ENCODE measurements around the gene LRP5. TPM values are rescaled to one million over a fixed set of nuclear protein-coding genes. Genes with fewer than 3 reads are reported as not detected.
"Not testable (repeated sequence)": the region's sequence is repeated elsewhere in the genome, so short reads cannot be mapped to it uniquely, and the experiment has no call there.

Gene LRP5
- total RNA-seq, 1 donor from 2014 or later, result 12.5 TPM

DNA sequence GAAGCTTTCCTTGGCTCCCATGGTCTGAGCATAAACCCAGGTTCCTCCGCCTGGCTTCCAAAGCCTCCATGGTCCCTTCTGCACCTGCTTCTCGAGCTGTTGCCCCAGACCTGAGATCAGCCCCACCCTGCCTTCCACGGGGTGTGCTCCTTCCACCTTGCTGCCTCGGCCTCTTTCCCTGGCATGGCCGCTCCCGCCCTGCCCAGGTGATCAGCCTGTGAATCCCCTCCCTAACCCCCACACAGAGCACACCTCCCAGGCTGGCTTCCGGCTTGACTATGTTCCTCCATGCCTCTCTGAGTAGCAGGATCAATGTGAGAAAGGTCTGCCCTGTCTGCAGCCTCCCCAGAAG lies 145.5 kb downstream of the LRP5 start:
- intact Hi-C loops (cut with micrococcal nuclease), result no loop called here

DNA sequence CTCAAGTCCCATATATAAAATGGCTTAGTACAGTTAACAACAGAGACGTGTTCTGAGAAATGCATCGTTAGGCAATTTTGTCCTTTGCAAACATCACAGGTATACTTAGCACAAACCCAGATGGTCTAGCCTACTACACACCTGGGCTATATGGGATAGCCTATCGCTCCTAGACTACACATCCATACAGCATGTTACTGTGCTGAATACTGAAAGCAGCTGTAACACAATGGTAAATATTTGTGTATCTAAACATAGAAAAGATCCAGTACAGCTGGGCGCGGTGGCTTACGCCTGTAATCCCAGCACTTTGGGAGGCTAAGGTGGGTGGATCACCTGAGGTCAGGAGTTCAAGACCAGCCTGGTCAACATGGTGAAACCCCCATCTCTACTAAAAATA lies 145.9 kb downstream of the LRP5 start:
- intact Hi-C loops (cut with micrococcal nuclease), result not testable (repeated sequence)

DNA sequence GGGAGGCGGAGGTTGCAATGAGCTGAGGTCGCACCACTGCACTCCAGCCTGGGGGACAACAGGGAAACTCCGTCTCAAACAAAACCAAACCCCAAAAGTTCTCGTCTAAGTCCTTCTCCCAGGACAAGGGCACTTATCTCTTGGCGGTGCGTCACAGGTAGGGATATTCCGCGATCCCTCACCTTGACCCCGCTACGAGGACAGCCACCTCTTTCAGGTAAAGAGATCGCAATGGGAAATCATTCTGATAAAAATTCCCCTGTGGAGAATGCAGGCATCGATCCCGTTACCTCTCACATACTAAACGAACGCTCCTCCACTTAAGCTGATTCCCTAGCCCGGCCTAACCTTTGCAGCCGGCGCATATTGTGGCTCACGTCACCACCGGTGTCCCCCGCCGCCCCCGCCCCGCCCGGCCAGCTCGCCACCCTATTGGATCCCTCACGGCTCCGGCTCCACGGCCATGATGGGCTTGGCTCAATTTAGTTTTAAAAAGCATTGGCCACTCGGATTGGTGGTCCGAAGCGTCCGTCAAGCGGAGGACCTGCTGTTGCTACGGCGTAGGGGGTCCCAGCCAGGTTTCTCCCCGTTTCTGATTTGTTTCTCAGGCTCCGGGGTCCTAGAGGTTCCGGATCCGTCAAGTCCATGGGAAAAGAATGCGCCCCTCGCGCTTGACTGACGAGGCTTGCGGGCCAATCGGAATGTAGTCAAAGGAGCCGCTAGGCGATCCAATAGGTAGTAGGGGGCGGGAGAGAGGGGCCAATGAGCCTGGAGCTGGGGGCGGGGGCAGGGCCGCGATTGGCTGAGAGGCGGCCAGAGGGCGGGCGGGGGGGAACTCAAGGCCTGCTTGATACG lies 147.7 kb downstream of the LRP5 start:
- intact Hi-C loops (cut with micrococcal nuclease), result loop anchor here (1.0 to 10.0 kb wide), 5 partner anchors 188 to 587 kb away; partner anchors contain the start of genes NDUFS8, TESMIN and TPCN2

DNA sequence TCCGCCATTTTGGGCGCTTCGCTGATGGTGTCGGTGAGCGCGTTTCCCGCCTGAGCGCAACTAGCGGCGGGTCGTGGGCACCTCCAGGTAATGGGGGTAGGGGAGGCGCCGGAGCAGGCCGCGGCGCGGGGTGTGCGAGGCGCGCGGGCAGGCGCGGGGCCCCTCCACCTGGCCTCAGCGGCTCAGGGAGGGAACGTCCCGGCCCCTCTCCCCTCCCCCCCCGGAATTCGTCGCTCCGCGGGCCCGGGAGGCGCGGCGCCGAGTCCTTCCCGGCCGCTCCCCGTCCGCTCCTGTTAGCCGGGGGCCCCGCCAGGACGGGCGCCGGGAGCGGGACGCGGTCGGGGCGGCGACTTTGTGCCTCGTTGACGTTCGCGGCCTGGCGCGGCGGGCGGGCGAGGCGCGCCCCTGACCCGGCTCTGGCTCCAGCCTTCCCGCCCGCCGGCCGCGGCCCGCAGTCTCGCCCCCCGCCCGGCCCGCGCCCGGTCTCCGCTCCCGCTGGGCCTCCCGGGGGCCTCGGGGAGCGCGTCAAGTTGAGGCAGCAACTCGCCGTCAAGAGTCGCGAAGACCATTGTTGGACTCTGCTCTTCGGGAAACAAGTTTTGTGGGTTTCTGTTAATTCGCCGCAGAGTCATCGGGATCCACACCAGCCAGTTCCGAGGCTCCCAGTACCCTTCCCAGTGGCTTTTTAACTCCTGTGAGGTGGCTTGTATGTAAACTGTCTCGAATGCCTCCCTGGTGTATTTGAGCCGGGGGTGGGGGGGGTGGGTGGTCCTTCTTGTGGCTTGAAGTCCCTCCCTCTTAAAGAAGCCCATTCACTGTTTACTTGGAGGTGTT lies 148.6 kb downstream of the LRP5 start, which contains the start of gene PPP6R3:
Gene PPP6R3 (plus strand): TSS at position 12 of the 834 bp plus-strand sequence. CDS start 76,913 bp downstream, outside the sequence.
- intact Hi-C loops (cut with micrococcal nuclease), result loop anchor here (1.0 to 10.0 kb wide), 5 partner anchors 189 to 586 kb away; partner anchors contain the start of genes NDUFS8, TESMIN and TPCN2

DNA sequence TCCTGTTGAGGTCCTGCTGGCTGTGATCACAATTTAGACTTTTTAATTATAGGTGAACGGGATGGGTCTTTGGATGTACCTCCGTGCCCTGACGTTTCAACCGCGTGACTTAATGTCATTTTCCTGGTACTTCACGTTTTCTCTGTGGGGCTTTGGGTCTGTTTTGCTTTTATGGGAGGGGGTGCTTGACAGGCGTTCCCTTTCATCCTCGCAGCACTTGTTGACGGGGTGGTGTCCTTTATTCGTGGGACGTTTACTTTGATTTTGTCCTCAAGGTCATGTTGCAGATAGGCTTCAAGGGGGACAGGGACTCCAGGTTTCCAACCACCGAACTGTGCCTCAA lies 149.2 kb downstream of the LRP5 start:
- intact Hi-C loops (cut with micrococcal nuclease), result loop anchor here (2.0 to 10.0 kb wide), 3 partner anchors 293 to 586 kb away; partner anchors contain the start of genes TESMIN and TPCN2

DNA sequence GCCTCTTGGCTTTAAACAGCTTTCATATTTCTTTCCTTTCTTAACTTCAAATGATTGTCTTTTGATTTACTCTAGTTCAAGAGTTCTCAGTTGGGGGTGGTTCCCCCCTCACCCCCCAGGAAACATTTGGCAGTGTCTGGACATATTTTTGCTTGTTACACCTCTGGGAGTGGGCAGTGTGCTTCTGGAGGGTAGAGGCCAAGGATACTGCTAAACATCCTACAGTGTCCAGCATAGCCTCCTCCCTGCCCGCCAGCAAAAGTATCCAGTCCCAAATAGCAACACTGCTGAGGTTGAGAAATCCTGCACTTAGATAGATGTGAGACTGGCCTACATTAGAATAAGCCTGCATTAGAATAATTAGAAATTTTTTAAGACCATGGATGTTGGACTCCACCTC lies 151.3 kb downstream of the LRP5 start:
- intact Hi-C loops (cut with micrococcal nuclease), result loop anchor here (5.0 to 10.0 kb wide), 2 partner anchors 291 to 584 kb away; partner anchors contain the start of genes TESMIN and TPCN2

DNA sequence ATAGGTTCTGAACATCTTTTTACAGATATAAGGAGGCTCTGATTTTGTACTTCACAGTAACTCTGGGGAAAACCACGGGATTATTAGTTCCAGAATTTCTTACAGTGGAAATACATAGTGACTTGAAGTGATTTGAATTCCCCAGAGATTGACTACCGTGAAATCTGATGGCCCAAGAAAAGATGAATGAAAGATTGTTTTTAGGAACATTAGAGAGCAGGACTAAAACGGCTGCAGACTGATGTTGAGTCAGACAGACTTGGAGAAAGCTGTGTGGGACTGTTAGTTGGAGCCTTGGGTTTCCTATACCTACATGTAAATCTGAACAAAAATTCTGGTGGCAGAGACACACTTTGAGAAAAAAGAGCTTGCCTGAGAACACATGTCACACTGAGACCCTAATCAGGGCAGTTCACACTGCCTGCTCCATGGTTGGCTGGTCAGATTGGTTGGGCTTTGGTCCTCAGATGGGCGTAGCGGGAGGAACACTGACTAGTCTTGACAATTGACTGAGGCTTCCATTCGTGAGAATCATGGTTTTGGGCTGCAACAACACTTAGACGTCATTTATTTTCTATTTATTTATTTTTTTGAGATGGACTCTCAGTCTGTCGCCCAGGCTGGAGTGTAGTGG lies 154.9 kb downstream of the LRP5 start:
- intact Hi-C loops (cut with micrococcal nuclease), result loop anchor here (10.0 kb wide), 1 partner anchor 287 kb away; the partner anchor contains the start of gene TESMIN

DNA sequence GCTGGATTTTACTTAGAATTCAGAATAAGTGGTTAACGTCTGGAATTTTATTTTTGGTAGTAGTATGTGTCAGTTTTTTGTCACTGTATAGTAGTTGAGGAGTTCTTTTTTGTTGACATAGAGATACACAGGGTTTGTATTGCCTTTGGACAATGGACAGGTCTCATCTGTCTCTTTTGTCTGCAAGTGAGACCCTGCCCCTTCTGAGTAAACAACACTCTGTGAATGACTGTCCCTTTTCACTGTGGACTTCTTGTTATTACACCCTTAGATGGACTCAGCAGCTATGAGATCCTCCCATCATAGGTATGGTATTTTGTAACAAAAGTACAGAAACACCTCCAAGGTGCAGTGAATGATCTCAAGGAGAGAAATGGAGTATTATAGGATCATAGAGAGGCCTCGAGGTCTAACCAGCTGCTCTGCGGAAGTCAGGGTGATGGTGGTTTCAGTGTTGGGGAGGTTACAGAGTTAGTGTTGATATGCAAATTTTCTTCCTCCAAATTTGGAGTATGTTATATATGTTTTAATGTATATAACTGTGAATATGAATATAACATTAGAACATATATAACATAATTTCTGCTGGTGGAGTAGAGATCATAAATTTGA lies 155.9 kb downstream of the LRP5 start:
- intact Hi-C loops (cut with micrococcal nuclease), result loop anchor here (10.0 kb wide), 1 partner anchor 286 kb away; the partner anchor contains the start of gene TESMIN

DNA sequence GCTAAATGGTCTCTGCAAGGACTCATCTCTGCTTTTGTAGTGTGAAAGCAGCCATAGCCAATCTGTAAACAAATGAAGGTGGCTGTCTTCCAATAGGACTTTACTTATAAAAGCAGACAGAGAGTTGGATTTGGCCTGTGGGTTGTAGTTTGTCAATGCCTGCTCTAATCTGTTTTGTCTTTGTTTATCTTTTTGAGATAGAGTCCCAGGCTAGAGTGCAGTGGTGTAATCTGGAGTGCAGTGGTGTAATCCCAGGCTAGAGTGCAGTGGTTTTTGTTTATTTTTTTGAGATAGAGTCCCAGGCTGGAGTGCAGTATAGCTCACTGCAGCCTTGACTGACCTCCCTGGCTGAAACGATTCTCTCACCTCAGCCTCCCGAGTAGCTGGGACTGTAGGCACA lies 156.7 kb downstream of the LRP5 start:
- intact Hi-C loops (cut with micrococcal nuclease), result loop anchor here (10.0 kb wide), 1 partner anchor 286 kb away; the partner anchor contains the start of gene TESMIN

DNA sequence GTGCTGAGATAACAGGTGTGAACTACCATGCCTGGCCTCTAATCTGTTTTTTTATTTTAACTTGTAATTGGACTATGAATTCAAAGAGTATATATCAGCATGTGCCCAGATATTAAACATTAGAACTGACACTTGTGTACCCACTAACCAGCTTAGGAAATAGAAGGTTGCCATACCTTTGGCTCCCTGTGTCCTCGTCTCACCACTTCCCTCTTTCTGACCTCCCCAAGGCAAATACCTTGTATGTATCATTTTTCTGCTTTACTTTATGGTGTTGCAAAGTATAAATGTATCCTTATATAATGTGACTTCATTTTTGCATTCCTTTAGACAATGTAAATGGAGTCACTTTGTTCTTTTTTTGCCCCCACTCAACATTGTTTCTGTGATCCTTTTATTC lies 157.3 kb downstream of the LRP5 start:
- intact Hi-C loops (cut with micrococcal nuclease), result loop anchor here (10.0 kb wide), 1 partner anchor 285 kb away; the partner anchor contains the start of gene TESMIN

DNA sequence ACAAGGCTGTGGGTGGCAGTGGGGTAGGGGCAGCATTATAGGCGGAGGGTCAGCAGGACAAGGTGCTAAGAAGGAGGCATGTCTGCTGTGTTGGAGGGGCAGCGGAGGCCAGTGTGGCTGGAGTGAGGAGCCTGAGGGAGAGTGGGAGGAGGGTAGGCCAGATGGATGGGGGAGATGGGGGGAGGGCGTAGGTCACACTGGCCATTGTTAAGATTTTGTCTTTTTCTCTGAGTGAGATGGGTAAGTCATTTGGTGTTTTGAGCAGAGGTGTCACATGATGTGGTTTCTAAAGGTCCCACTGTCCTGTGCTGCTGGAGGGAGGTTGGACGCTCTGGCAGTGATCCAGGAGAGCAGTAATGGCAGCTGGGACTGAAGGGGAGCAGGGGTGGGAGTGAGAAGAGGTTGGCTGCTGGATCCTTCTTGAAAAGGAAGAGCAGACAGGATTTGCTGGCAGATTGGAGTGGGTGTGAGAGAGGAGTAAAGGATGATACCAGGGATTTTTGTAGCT lies 158.0 kb downstream of the LRP5 start:
- intact Hi-C loops (cut with micrococcal nuclease), result no loop called here

DNA sequence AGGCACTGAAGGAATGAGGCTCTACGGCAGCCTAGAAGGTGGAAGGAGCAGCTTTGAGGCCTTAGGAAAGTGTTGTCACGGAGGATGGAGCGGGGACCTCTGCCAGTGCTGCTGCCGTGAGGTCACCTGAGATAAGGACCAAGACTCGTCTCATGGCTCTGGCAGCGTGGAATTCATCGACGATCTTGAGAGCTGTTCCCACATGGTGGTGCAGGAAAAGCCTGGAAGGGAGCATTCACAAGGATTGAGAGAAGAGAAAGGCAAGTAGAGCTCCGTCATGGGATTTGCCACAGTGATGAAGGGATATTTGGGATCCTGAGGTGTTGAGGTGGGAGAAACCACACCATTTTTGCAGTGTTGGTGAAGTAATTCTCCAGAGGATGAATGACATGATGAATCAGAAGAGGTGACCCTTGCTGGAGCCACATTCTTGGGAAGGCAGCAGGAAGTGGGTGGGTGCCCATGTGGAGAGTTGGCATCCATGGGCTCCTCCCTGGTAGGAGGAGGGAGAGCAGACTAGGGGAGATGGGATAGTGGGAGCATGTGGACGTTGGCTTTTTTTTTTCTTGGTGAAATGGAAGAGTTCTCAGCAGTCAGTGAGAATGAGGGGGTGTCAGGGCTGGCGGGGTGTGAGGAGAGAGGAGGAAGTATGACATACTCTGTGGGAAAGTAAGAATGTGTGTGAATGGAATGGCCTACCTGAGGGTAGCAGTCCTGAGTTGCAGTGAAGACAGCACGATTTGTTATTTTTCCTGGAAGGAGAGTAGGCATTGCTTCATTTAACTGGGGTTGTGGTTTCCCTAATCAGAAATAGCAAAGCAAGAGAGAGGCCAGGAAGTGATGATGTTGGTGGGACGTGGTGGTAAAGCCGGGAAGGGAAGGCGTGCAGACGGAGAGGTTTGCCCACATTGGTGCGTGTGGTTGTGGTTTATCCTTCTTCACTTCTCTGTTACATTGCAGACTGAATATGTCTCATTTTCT lies 159.3 kb downstream of the LRP5 start:
- intact Hi-C loops (cut with micrococcal nuclease), result no loop called here

DNA sequence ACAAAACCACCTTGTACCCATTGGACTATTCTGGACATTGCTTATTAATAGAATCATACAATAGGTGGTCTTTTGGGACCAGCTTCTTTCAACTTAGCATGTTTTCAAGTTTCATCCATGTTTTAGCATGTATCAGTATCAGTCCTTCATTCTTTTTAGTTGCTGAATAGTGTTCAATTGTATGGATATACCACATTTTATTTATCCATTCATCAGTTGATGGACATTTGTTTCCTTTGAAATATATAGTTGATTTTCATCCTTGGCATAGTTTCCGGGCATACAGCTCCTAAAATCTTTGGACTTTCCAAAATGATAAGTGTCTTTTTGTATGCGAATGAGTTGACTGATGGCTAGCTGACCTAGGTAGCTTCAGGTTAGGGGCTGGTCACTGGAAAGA lies 160.4 kb downstream of the LRP5 start:
- intact Hi-C loops (cut with micrococcal nuclease), result no loop called here

DNA sequence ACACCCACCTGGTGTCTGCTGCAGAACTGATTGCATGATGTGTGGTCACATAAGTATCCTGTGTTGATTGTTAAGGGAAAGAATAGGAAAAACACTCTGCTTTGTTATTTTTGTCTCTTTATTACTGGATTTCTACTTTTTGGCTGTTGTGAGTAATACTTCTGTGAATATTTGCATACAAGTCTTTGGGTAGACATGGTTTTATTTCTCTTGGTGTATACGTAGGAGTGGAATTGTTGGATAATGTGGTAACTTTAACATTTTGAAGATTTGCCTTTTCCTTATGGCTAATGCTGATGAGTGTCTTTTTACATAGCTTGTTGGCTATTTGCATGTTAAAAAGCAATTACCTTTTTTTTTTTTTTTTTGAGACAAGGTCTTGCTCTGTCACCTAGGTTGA lies 161.3 kb downstream of the LRP5 start:
- intact Hi-C loops (cut with micrococcal nuclease), result no loop called here

DNA sequence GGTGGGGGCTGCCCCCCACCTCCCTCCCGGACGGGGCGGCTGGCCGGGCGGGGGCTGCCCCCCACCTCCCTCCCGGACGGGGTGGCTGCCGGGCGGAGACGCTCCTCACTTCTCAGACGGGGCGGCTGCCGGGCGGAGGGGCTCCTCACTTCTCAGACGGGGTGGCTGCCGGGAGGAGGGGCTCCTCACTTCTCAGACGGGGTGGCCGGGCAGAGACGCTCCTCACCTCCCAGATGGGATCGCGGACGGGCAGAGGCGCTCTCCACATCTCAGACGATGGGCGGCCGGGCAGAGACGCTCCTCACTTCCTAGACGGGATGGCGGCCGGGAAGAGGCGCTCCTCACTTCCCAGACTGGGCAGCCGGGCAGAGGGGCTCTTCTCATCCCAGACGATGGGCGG lies 163.2 kb downstream of the LRP5 start:
- intact Hi-C loops (cut with micrococcal nuclease), result not testable (repeated sequence)

DNA sequence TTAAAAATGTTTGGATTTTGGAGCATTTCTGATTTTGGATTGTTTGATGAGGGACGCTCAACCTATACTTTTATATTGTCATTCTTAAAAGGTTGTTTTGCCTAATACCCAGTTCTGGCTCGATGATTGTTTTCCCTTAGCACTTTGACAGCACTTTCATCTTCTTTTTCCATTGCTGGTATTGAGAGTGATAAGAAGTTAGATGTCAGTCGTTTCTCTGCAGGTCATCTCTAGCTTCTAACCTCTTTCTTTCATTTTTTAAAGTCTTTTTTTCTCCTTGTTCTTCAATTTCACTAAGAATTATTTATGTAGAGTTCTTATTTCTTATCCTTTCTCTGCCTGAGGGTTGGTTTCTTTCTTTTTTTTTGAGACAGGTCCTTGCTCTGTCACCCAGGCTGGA lies 167.0 kb downstream of the LRP5 start:
- intact Hi-C loops (cut with micrococcal nuclease), result no loop called here

DNA sequence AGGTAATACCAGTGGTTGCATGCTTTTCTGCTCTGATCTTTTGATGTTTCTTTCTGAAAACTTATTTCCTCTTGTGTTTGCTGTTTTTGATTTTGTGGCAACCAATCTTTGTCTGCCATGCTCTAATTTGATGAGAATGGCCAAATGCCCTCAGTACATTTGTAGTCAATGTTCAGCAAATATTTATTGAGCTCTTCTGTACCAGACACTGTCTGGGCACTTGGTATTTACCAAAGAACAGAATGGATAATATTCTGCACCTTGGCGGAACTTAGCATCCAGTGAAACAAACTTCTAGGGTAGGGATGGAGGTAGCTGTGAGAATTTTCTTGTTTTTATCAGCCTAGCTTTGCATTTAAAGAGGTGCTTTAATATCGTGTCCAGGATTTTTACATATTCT lies 167.8 kb downstream of the LRP5 start:
- intact Hi-C loops (cut with micrococcal nuclease), result no loop called here

DNA sequence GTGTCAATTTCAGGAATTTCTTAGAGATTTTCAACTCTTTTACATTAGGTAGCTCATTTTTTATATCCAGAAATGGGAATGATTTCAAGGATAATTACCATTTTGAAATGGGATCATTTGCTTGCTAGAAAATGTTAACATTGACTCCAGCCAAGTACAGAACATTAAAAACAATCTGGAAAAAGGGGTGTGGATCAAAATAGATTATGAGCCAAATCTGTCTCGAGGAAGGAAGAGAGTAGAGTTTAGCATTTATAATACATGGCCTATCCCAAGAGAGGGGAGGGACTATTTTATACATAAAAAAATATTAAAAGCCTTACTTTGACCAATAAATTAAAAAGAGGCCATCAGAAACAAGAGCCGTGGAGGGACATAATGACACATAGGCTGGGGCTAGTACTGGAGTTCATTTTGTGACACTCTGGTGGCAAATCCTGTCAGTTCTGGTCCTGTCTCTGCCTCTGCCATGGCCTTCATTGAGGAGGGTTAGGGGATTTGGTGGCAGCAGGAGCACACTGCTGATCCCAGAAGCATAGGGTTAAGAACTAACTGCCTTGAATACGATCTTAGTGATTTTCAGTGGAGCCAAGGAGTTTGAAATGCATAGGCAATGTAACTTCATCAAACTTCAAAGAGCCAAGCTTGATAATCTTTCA lies 168.6 kb downstream of the LRP5 start:
- intact Hi-C loops (cut with micrococcal nuclease), result no loop called here

Measured in T-helper 2 cell treated with Interferon-gamma antibody and Interleukin-4, amounts not matched to agents 100 ng/mL and 5 ng/mL, for 36 hours (primary cell).